K562 (cell line): ENCODE results near the gene PRDX2.

Experiments
- EP300 ChIP-seq: IDR thresholded peaks from 2 replicates; pipeline ENCODE4 v1.6.1; 2012; ENCODE audit warnings: low read length, improper control_type of control experiment
- GTF2F1 ChIP-seq: IDR thresholded peaks from 2 replicates; pipeline ENCODE4 v1.6.1; 2011; ENCODE audit warnings: low read depth, low read length, improper control_type of control experiment

GRCh38 chr19:12821761-12822160 lies 20.2 kb upstream of the PRDX2 start:
- no peak for TF ChIP-seq GTF2F1
- no peak for TF ChIP-seq EP300
